ENCODE data around the gene BIN1. TPM values are rescaled to one million over a fixed set of nuclear protein-coding genes. Genes with fewer than 3 reads are reported as not detected.
A peak's percentile ranks its signal among the peaks of the same experiment; 100 is the strongest.

BIN1 gene
- total RNA-seq, 1 experiment from 2014 or later, result 58.6 TPM

GRCh38 chr2:127143841-127144782 lies 37.2 kb upstream of the BIN1 start:
- ChIA-PET CTCF (no interaction called here), POLR2A (no interaction called here)
- peak; percentile 44; the same call in 1 of the 2 replicates for ATAC-seq
- Histone ChIP-seq H3K27ac (ENCODE audit: low read length) (no peak overlapping the region), H3K27me3 (ENCODE audit: control insufficient read depth, insufficient read depth, low read length) (no peaks in the 10 kb centered on the region), H3K4me3 (ENCODE audit: low read depth in 2 of 2, low read length in 2 of 2) (no peak overlapping the region), H3K4me1 (ENCODE audit: control insufficient read depth, insufficient read depth, low read length) (no peaks in the 10 kb centered on the region), H3K9me3 (ENCODE audit: control insufficient read depth, insufficient read depth, low read depth, low read length) (no peaks in the 10 kb centered on the region), H3K36me3 (ENCODE audit: control insufficient read depth, insufficient read depth, low read length) (no peaks in the 10 kb centered on the region)
- TF ChIP-seq CTCF (IDR thresholded peaks at IDR 0.05) (no peak), POLR2AphosphoS5 (IDR thresholded peaks at IDR 0.05; ENCODE audit: low read depth, low read length) (no peak), SIN3A (IDR thresholded peaks at IDR 0.05; ENCODE audit: borderline replicate concordance, insufficient read depth, low read depth, low read length) (no peak), REST (IDR thresholded peaks at IDR 0.05; ENCODE audit: insufficient read depth in 1 of 2, low read depth in 2 of 2, low read length in 1 of 2) (no peak), TCF7L2 (IDR thresholded peaks at IDR 0.05; ENCODE audit: low read depth, low read length) (no peak)
- no TSS peak for BruUV-seq (replicated peaks)
- DNase-seq (ENCODE audit: low read depth, low spot score), result no peak
- intact Hi-C loops (cut with micrococcal nuclease; ENCODE audit: unreplicated experiment), result no loop called here
- in situ Hi-C loops (cut with HindIII; ENCODE audit: low pct_unique_long_range_greater_than_20kb, low sequenced_read_pairs), result no loop called here

GRCh38 chr2:127142663-127143630 lies 36.0 kb upstream of the BIN1 start:
- in situ Hi-C loops (cut with HindIII; ENCODE audit: low pct_unique_long_range_greater_than_20kb, low sequenced_read_pairs), result no loop called here
- Histone ChIP-seq H3K27me3 (ENCODE audit: control insufficient read depth, insufficient read depth, low read length) (no peaks in the 10 kb centered on the region), H3K4me3 (ENCODE audit: low read depth in 2 of 2, low read length in 2 of 2) (no peak overlapping the region), H3K4me1 (ENCODE audit: control insufficient read depth, insufficient read depth, low read length) (no peaks in the 10 kb centered on the region), H3K9me3 (ENCODE audit: control insufficient read depth, insufficient read depth, low read depth, low read length) (no peaks in the 10 kb centered on the region), H3K27ac (ENCODE audit: low read length) (no peak overlapping the region), H3K36me3 (ENCODE audit: control insufficient read depth, insufficient read depth, low read length) (no peaks in the 10 kb centered on the region)
- ATAC-seq, result peak; percentile 42; the same call in 1 of the 2 replicates
- POLR2A ChIA-PET, result no interaction called here
- CTCF ChIA-PET, result no interaction called here
- intact Hi-C loops (cut with micrococcal nuclease; ENCODE audit: unreplicated experiment), result no loop called here
- TF ChIP-seq SIN3A (IDR thresholded peaks at IDR 0.05; ENCODE audit: borderline replicate concordance, insufficient read depth, low read depth, low read length) (no peak), POLR2AphosphoS5 (IDR thresholded peaks at IDR 0.05; ENCODE audit: low read depth, low read length) (no peak), CTCF (IDR thresholded peaks at IDR 0.05) (no peak), REST (IDR thresholded peaks at IDR 0.05; ENCODE audit: insufficient read depth in 1 of 2, low read depth in 2 of 2, low read length in 1 of 2) (no peak), TCF7L2 (IDR thresholded peaks at IDR 0.05; ENCODE audit: low read depth, low read length) (no peak)
- no TSS peak for BruUV-seq (replicated peaks)
- DNase-seq (ENCODE audit: low read depth, low spot score), result no peak

Data from Panc1 (cell line).